A549 treated with DMSO at 1 μM for 4 hours (cell line): Measurements from ENCODE around the gene PWWP3B. TPM values are rescaled to one million over a fixed set of nuclear protein-coding genes. Genes with fewer than 3 reads are reported as not detected.

ENCODE experiments used
- total RNA-seq: library from RNA; stranded (reverse); fragments of 200-300 nt; extraction: Qiagen RNA extraction; gene quantifications from 5 replicates; pipeline ENCODE4 v1.2.3, GENCODE V29; 2022; ENCODE audit warnings: low read depth

Gene PWWP3B
- not detected in 5 replicates for total RNA-seq

DNA sequence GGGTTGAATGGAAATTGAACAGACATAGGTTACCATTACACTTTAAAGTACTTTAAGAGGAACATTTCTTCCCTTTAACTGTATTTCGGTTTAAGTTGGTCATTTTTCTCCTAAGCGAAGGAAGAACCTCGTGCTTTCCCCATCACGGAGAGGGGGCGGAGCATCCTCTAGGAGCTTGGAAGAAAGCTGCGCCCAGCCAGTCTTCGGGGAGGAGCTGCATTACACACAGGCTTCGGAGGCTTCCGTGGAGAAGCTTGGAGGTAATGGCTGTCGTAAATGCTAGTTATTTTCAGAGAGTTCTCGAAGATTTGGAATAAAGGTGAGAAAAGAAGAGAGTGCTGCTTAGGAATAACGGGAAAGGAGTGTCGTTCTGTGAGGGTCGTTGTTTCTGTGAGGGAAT, at the start of gene PWWP3B:
PWWP3B (plus strand) TSS at position 199 of the 400 bp plus-strand sequence. CDS start 37,128 bp downstream, outside the sequence.

Other genes starting within 250 kb of the PWWP3B start
- not detected in 5 replicates for gene SERPINA7, start 129.6 kb upstream of the PWWP3B start, total RNA-seq